ENCODE results near the gene SERTM1.

DNA sequence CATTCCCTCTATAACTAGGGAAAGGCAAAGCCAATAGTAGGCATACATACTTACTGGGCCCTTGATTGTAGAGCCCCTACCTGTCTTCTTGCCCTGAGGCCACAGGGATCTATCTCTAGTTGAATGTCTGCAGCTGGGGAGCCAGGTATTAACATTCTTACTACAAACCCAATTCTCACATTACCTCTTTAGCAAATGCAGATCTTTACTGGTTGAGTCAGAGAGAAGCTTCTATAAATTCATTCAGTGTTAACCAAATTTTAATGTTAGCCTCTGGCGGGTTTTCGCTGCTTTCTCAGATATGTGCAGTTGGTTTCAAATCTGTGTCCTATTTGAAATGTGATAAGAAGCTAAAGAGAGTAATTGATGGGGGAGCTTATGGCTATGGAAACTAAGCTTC lies 43.2 kb downstream of the SERTM1 start:
- TF ChIP-seq, protein P1, sequence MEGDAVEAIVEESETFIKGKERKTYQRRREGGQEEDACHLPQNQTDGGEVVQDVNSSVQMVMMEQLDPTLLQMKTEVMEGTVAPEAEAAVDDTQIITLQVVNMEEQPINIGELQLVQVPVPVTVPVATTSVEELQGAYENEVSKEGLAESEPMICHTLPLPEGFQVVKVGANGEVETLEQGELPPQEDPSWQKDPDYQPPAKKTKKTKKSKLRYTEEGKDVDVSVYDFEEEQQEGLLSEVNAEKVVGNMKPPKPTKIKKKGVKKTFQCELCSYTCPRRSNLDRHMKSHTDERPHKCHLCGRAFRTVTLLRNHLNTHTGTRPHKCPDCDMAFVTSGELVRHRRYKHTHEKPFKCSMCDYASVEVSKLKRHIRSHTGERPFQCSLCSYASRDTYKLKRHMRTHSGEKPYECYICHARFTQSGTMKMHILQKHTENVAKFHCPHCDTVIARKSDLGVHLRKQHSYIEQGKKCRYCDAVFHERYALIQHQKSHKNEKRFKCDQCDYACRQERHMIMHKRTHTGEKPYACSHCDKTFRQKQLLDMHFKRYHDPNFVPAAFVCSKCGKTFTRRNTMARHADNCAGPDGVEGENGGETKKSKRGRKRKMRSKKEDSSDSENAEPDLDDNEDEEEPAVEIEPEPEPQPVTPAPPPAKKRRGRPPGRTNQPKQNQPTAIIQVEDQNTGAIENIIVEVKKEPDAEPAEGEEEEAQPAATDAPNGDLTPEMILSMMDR (IDR thresholded peaks at IDR 0.05 in 4 of 5, conservative IDR thresholded peaks at IDR 0.05 in 1 of 5), result no peak
- no peak for TF ChIP-seq POLR2A (IDR thresholded peaks at IDR 0.05)

Data from gastrocnemius medialis (tissue), 4 donors.